ENCODE results near the gene CARMIL1. TPM values are rescaled to one million over a fixed set of nuclear protein-coding genes. Genes with fewer than 3 reads are reported as not detected.
A peak's percentile ranks its signal among the peaks of the same experiment; 100 is the strongest.

Gene CARMIL1
- total and polyA plus RNA-seq, 2 of the 8 experiments (the other 6 are each of a cell fraction or from before 2014, with no cell fraction given) = 20.3 to 40.4 TPM

DNA sequence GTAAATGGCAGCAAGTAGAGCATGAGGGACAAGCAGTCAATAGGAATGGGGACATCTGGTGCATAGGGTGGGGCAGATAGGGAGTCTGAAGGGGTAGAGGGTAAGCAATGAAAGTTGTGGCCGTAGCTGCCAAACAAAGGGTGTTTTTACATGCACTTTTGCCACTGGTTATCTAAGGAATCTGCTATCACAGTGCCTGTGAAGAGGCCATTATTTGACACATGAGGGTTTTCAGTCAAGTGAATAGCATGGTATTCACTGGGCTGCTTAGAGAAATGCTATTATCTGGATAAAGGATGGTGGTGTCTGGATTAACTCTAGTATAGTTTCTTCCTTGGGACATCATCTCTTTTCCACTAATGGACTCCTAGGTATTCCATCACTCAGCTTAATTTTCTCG lies 118.2 kb downstream of the CARMIL1 start:
- ChIA-PET POLR2A (ENCODE audit: partially characterized antibody) (no interaction called here), CTCF (ENCODE audit: partially characterized antibody) (interaction anchor here (0.7 to 1.2 kb wide), 4 partner anchors 10 to 132 kb away, joined by 3 read pairs; no protein-coding TSS in a partner anchor)
- H3K4me2 ChIP-seq (ENCODE audit: insufficient read depth in 1 of 2, low read depth in 2 of 2, low read length in 2 of 2) = peak overlapping the region in 1 of 2 experiments; percentile 34; a peak in 1 of 4 replicates
- no peak overlapping the region for H3K56ac ChIP-seq (replicated peaks; ENCODE audit: insufficient read length, low read depth, low read length)
- no peaks in the 10 kb centered on the region for H3K23me2 ChIP-seq (ENCODE audit: low read depth, low read length)
- no peak overlapping the region for H4K91ac ChIP-seq (replicated peaks; ENCODE audit: insufficient read length, low read length)
- no peak for DNase-seq (ENCODE audit: low read depth in 1 of 2, low spot score in 2 of 2)
- H2BK5ac ChIP-seq (ENCODE audit: low read depth, low read length) = no peak overlapping the region
- FAIRE-seq = peak; percentile 48
- no peaks in the 10 kb centered on the region for H3K36me3 ChIP-seq (ENCODE audit: control insufficient read depth in 2 of 4, insufficient read depth in 4 of 4, low read length in 3 of 4)
- H3K79me2 ChIP-seq (ENCODE audit: control insufficient read depth in 1 of 2, insufficient read depth in 2 of 2, low read length in 2 of 2) = peaks cover 0 to 87% of the 10 kb centered on the region in 2 experiments; a peak in 3 of 4 replicates
- H3K27ac ChIP-seq (ENCODE audit: low read depth, low read length) = no peak overlapping the region
- no peak overlapping the region for H3K18ac ChIP-seq (ENCODE audit: extremely low read depth, low read length)
- no peak overlapping the region for H4K8ac ChIP-seq (ENCODE audit: extremely low read depth, insufficient read depth, low read length)
- H4K5ac ChIP-seq (ENCODE audit: insufficient read length, low read depth, low read length) = no peak overlapping the region
- H3K4ac ChIP-seq (replicated peaks; ENCODE audit: insufficient read length, low read depth, low read length) = no peak overlapping the region
- no peak overlapping the region for H2BK20ac ChIP-seq (ENCODE audit: low read length)
- no peak overlapping the region for H3K4me3 ChIP-seq (ENCODE audit: extremely low read depth in 1 of 4, insufficient read depth in 2 of 4, low read depth in 3 of 4, low read length in 4 of 4)
- H3K9me3 ChIP-seq (ENCODE audit: insufficient read depth in 2 of 2, low read depth in 1 of 2, low read length in 1 of 2) = no peaks in the 10 kb centered on the region
- H3K23ac ChIP-seq (ENCODE audit: insufficient read length) = no peak overlapping the region
- no peak overlapping the region for H3K9ac ChIP-seq (replicated peaks in 1 of 4; ENCODE audit: extremely low read depth in 1 of 4, low read depth in 3 of 4, low read length in 3 of 4)
- H2BK120ac ChIP-seq (replicated peaks; ENCODE audit: low read depth, low read length) = no peak overlapping the region
- no peak overlapping the region for H3K14ac ChIP-seq (ENCODE audit: insufficient read length)
- H3K79me1 ChIP-seq (ENCODE audit: low read depth, low read length) = 0 out of 2 replicates have a peak, but pooled peaks cover 2% of the 10 kb centered on the region
- H2BK12ac ChIP-seq (ENCODE audit: low read depth, low read length) = no peak overlapping the region
- peaks cover 0 to 4% of the 10 kb centered on the region in 2 experiments for H4K20me1 ChIP-seq (replicated peaks in 1 of 2; ENCODE audit: control insufficient read depth in 1 of 2, insufficient read depth in 2 of 2, low read length in 2 of 2)
- no peaks in the 10 kb centered on the region for H3K27me3 ChIP-seq (replicated peaks in 1 of 4; ENCODE audit: control insufficient read depth in 3 of 4, extremely low read depth in 1 of 4, insufficient read depth in 3 of 4, low read length in 3 of 4)
- no peak overlapping the region for H2AFZ ChIP-seq (ENCODE audit: low read length)
- H2AK5ac ChIP-seq (ENCODE audit: low read depth, low read length) = no peak overlapping the region
- H2BK15ac ChIP-seq (ENCODE audit: low read length) = no peak overlapping the region
- 87% methylated on average over 2 of the region's 2 CpGs; no CpG with 5 or more reads in 1 of the 2 experiments for WGBS, 2 experiments (ENCODE audit: extremely low coverage in 1 of 2, insufficient coverage in 1 of 2, insufficient read length in 1 of 2, insufficient replicate concordance in 2 of 2, low coverage in 1 of 2, low lambda C conversion rate in 2 of 2, missing lambda C conversion rate in 1 of 2)
- peaks cover 0 to 13% (median 9%) of the 10 kb centered on the region in 4 experiments; a peak in 5 of 7 replicates for H3K4me1 ChIP-seq (replicated peaks in 1 of 4; ENCODE audit: control insufficient read depth in 3 of 4, insufficient read depth in 4 of 4, low read length in 3 of 4)
- no peak for TF ChIP-seq RXRA (IDR thresholded peaks at IDR 0.05; ENCODE audit: insufficient read depth, low read depth, low read length)
- no peak for TF ChIP-seq TBP (IDR thresholded peaks at IDR 0.05; ENCODE audit: low read depth, low read length)
- TF ChIP-seq SIN3A (conservative IDR thresholded peaks at IDR 0.05 in 1 of 2, IDR thresholded peaks at IDR 0.05 in 1 of 2; ENCODE audit: low read depth in 1 of 2, low read length in 2 of 2) = no peak
- TF ChIP-seq MAFK (IDR thresholded peaks at IDR 0.05; ENCODE audit: low read depth, low read length) = no peak
- no peak for TF ChIP-seq JUN (IDR thresholded peaks at IDR 0.05; ENCODE audit: low read depth, low read length)
- TF ChIP-seq CHD1 (IDR thresholded peaks at IDR 0.05; ENCODE audit: low read depth, low read length) = no peak
- TF ChIP-seq SAP30 (IDR thresholded peaks at IDR 0.05; ENCODE audit: insufficient read depth, insufficient replicate concordance, low read length) = no peak
- no peak for TF ChIP-seq SP4 (IDR thresholded peaks at IDR 0.05; ENCODE audit: low read length)
- TF ChIP-seq CEBPB (IDR thresholded peaks at IDR 0.05; ENCODE audit: low read depth, low read length) = no peak
- TF ChIP-seq RAD21 (IDR thresholded peaks at IDR 0.05 in 1 of 2, conservative IDR thresholded peaks at IDR 0.05 in 1 of 2; ENCODE audit: low read depth in 2 of 2, low read length in 2 of 2) = no peak
- no peak for TF ChIP-seq YY1 (IDR thresholded peaks at IDR 0.05; ENCODE audit: low read depth, low read length)
- TF ChIP-seq, protein P1, sequence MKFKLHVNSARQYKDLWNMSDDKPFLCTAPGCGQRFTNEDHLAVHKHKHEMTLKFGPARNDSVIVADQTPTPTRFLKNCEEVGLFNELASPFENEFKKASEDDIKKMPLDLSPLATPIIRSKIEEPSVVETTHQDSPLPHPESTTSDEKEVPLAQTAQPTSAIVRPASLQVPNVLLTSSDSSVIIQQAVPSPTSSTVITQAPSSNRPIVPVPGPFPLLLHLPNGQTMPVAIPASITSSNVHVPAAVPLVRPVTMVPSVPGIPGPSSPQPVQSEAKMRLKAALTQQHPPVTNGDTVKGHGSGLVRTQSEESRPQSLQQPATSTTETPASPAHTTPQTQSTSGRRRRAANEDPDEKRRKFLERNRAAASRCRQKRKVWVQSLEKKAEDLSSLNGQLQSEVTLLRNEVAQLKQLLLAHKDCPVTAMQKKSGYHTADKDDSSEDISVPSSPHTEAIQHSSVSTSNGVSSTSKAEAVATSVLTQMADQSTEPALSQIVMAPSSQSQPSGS (IDR thresholded peaks at IDR 0.05; ENCODE audit: low read length) = no peak

All from H1 (cell line).